ENCODE measurements around the gene FHAD1.

FHAD1 gene

DNA sequence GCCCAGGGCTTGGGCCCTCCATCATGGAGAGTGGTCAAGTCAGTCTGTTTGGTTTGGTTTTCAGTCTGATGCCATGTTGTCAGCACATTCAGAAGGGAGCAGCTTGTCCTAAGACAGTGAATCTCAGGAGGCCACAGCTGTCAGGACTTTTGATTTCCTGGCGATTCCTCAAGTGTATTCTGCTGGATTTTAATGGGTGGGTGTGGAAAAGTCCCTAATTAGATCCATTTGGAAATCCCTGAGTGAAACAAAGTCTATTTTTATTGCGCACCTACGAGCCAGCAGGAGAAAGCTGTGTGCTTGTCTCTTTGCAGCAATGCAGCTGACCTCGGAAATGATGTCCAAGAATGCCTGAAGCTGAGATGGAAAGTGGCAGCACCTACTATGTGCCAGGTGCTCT lies 21.6 kb upstream of the FHAD1 start:
- H3K4me3 ChIP-seq (ENCODE audit: low read depth, low read length), result no peak overlapping the region
- TF ChIP-seq MYC (IDR thresholded peaks at IDR 0.05; ENCODE audit: low read depth, low read length) (no peak), MAX (IDR thresholded peaks at IDR 0.05; ENCODE audit: low read depth, low read length) (no peak), POLR2A (IDR thresholded peaks at IDR 0.05; ENCODE audit: extremely low read depth, insufficient read length) (no peak)
- TF ChIP-seq, protein P1, sequence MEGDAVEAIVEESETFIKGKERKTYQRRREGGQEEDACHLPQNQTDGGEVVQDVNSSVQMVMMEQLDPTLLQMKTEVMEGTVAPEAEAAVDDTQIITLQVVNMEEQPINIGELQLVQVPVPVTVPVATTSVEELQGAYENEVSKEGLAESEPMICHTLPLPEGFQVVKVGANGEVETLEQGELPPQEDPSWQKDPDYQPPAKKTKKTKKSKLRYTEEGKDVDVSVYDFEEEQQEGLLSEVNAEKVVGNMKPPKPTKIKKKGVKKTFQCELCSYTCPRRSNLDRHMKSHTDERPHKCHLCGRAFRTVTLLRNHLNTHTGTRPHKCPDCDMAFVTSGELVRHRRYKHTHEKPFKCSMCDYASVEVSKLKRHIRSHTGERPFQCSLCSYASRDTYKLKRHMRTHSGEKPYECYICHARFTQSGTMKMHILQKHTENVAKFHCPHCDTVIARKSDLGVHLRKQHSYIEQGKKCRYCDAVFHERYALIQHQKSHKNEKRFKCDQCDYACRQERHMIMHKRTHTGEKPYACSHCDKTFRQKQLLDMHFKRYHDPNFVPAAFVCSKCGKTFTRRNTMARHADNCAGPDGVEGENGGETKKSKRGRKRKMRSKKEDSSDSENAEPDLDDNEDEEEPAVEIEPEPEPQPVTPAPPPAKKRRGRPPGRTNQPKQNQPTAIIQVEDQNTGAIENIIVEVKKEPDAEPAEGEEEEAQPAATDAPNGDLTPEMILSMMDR (IDR thresholded peaks at IDR 0.05; ENCODE audit: low read depth, low read length), result no peak
- no peak for DNase-seq (ENCODE audit: low read depth)

- no peak overlapping the region for H3K4me3 ChIP-seq (ENCODE audit: low read depth, low read length)
- no peak for TF ChIP-seq MAX (IDR thresholded peaks at IDR 0.05; ENCODE audit: low read depth, low read length)
- TF ChIP-seq, protein P1 (IDR thresholded peaks at IDR 0.05; ENCODE audit: low read depth, low read length), result no peak
- TF ChIP-seq POLR2A (IDR thresholded peaks at IDR 0.05; ENCODE audit: extremely low read depth, insufficient read length), result no peak
- TF ChIP-seq MYC (IDR thresholded peaks at IDR 0.05; ENCODE audit: low read depth, low read length), result no peak
- no peak for DNase-seq (ENCODE audit: low read depth)
Observed at GRCh38 chr1:15226388-15227255, 20.4 kb upstream of the FHAD1 start.

DNA sequence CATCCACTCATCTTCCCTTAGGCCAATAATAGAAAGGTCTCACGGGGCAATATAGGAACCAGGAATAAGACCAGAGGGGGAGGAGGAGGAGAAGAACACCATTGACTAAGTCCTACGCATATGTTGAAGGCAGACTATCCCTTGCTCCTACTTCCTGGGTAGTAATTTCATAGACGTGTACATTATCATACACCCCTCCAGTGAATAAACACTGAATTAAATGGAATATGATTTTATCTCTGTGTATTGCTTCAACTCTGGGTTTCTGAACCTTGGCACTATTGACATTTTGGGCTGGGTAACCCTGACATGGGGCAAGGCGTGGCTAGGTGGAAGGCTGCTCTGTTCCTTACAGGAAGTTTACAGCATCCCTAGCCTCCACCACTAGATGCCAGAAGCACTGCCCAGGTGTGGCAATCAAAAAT lies 17.3 kb upstream of the FHAD1 start:
- no peak overlapping the region for H3K4me3 ChIP-seq (ENCODE audit: low read depth, low read length)
- TF ChIP-seq POLR2A (IDR thresholded peaks at IDR 0.05; ENCODE audit: extremely low read depth, insufficient read length) (no peak), MYC (IDR thresholded peaks at IDR 0.05; ENCODE audit: low read depth, low read length) (no peak), MAX (IDR thresholded peaks at IDR 0.05; ENCODE audit: low read depth, low read length) (no peak)
- TF ChIP-seq, protein P1 (IDR thresholded peaks at IDR 0.05; ENCODE audit: low read depth, low read length), result no peak
- no peak for DNase-seq (ENCODE audit: low read depth)

- TF ChIP-seq MAX (IDR thresholded peaks at IDR 0.05; ENCODE audit: low read depth, low read length), result no peak
- TF ChIP-seq POLR2A (IDR thresholded peaks at IDR 0.05; ENCODE audit: extremely low read depth, insufficient read length), result no peak
- TF ChIP-seq, protein P1 (IDR thresholded peaks at IDR 0.05; ENCODE audit: low read depth, low read length), result no peak
- no peak for TF ChIP-seq MYC (IDR thresholded peaks at IDR 0.05; ENCODE audit: low read depth, low read length)
- DNase-seq (ENCODE audit: low read depth), result peak; percentile 25
- H3K4me3 ChIP-seq (ENCODE audit: low read depth, low read length), result no peak overlapping the region
Observed at GRCh38 chr1:15231714-15232201, 15.3 kb upstream of the FHAD1 start.

- no peak for DNase-seq (ENCODE audit: low read depth)
- no peak overlapping the region for H3K4me3 ChIP-seq (ENCODE audit: low read depth, low read length)
- TF ChIP-seq POLR2A (IDR thresholded peaks at IDR 0.05; ENCODE audit: extremely low read depth, insufficient read length) (no peak), MAX (IDR thresholded peaks at IDR 0.05; ENCODE audit: low read depth, low read length) (no peak), MYC (IDR thresholded peaks at IDR 0.05; ENCODE audit: low read depth, low read length) (no peak)
- TF ChIP-seq, protein P1 (IDR thresholded peaks at IDR 0.05; ENCODE audit: low read depth, low read length), result no peak
Observed at GRCh38 chr1:15233689-15234088, 13.3 kb upstream of the FHAD1 start.
